ENCODE results near the gene MGRN1.

Gene MGRN1

GRCh38 chr16:4694642-4695451 is 70.2 kb downstream of the MGRN1 start:
- DNase-seq (ENCODE audit: low read depth), result peak; percentile 8
- TF ChIP-seq CTCF (conservative IDR thresholded peaks at IDR 0.05; ENCODE audit: low read depth, low read length), result peak; percentile 10
- peak overlapping the region; percentile 96 for H3K4me3 ChIP-seq (ENCODE audit: low read depth, low read length)

- no peak for TF ChIP-seq CTCF (conservative IDR thresholded peaks at IDR 0.05; ENCODE audit: low read depth, low read length)
- no peak overlapping the region for H3K4me3 ChIP-seq (ENCODE audit: low read depth, low read length)
- peak; percentile 8 for DNase-seq (ENCODE audit: low read depth)
These were observed 71.0 kb downstream of the MGRN1 start for GRCh38 chr16:4695473-4696171.

- no peak overlapping the region for H3K4me3 ChIP-seq (ENCODE audit: low read depth, low read length)
- no peak for TF ChIP-seq CTCF (conservative IDR thresholded peaks at IDR 0.05; ENCODE audit: low read depth, low read length)
- peak; percentile 28 for DNase-seq (ENCODE audit: low read depth)
These were observed 71.7 kb downstream of the MGRN1 start for GRCh38 chr16:4696172-4696904.

- no peak for DNase-seq (ENCODE audit: low read depth)
- no peak overlapping the region for H3K4me3 ChIP-seq (ENCODE audit: low read depth, low read length)
- TF ChIP-seq CTCF (conservative IDR thresholded peaks at IDR 0.05; ENCODE audit: low read depth, low read length), result no peak
These were observed 72.5 kb downstream of the MGRN1 start for GRCh38 chr16:4696905-4697847.

GRCh38 chr16:4697848-4698291 is 73.2 kb downstream of the MGRN1 start:
- H3K4me3 ChIP-seq (ENCODE audit: low read depth, low read length), result no peak overlapping the region
- DNase-seq (ENCODE audit: low read depth), result no peak
- no peak for TF ChIP-seq CTCF (conservative IDR thresholded peaks at IDR 0.05; ENCODE audit: low read depth, low read length)
